Breast epithelium (tissue), 3 donors: ENCODE data around the gene CAPN15.

Experiments used
- POLR2A ChIP-seq: fragments of 450-650 bp; IDR thresholded peaks from one replicate; pipeline ENCODE4 v1.6.1; 2016; ENCODE audit warnings: antibody characterized with exemption, mild to moderate bottlenecking, moderate library complexity
- POLR2AphosphoS5 ChIP-seq, 3 donors: sonication (generic); formaldehyde crosslinking; IDR thresholded peaks; one replicate each; pipeline ENCODE4 v1.6.1; 2017; ENCODE audit warnings: antibody characterized with exemption in 3 of 3
- TF ChIP-seq, protein P1 (sequence below), 3 donors: fragments of 450-650 bp; IDR thresholded peaks; one replicate each; pipeline ENCODE4 v1.5.1; 2016 to 2017; ENCODE audit warnings: antibody characterized with exemption in 3 of 3, mild to moderate bottlenecking in 3 of 3, moderate library complexity in 3 of 3

- TF ChIP-seq, protein P1, sequence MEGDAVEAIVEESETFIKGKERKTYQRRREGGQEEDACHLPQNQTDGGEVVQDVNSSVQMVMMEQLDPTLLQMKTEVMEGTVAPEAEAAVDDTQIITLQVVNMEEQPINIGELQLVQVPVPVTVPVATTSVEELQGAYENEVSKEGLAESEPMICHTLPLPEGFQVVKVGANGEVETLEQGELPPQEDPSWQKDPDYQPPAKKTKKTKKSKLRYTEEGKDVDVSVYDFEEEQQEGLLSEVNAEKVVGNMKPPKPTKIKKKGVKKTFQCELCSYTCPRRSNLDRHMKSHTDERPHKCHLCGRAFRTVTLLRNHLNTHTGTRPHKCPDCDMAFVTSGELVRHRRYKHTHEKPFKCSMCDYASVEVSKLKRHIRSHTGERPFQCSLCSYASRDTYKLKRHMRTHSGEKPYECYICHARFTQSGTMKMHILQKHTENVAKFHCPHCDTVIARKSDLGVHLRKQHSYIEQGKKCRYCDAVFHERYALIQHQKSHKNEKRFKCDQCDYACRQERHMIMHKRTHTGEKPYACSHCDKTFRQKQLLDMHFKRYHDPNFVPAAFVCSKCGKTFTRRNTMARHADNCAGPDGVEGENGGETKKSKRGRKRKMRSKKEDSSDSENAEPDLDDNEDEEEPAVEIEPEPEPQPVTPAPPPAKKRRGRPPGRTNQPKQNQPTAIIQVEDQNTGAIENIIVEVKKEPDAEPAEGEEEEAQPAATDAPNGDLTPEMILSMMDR (IDR thresholded peaks at IDR 0.05) = no peak
- TF ChIP-seq POLR2A (no peak), POLR2AphosphoS5 (IDR thresholded peaks at IDR 0.05) (no peak)
Measured at GRCh38 chr16:537415-538335, 10.2 kb downstream of the CAPN15 start.
